K562 (cell line): Measurements from ENCODE around the gene TRABD2B. TPM values are rescaled to one million over a fixed set of nuclear protein-coding genes. Genes with fewer than 3 reads are reported as not detected.
A peak's percentile ranks its signal among the peaks of the same experiment; 100 is the strongest.

Experiments
- ATAC-seq: fragments of 200-7000 bp; cut with Tn5 transposase; 3 replicates; pipeline ENCODE4 v1.9.1; 2020; ENCODE audit warnings: moderate library complexity
- BruUV-seq: library from RNA; stranded (reverse); fragments of 400-500 nt; replicated peaks from 2 replicates; lab custom pipeline; 2021; lab: Mats Ljungman, UMichigan
- CTCF ChIA-PET: fragments of 300-600 bp; formaldehyde crosslinking; extraction: SDS; loops from one replicate; lab custom pipeline; 2021; ENCODE audit warnings: low intra/inter-chr PET ratio; lab: Yijun Ruan, JAX
- POLR2A ChIA-PET: fragments of 300-600, 350-650 bp; sonication (Branson Sonifier 250); formaldehyde crosslinking; extraction: SDS; loops from one replicate; lab custom pipeline; 2021; ENCODE audit warnings: antibody characterized with exemption, inconsistent platforms; lab: Yijun Ruan, JAX
- DNase-seq, 4 experiments: peaks; one replicate each; pipeline versions ENCODE4 v3.0.0 to v3.0.0-alpha.2; 2011 to 2018; ENCODE audit warnings: low spot score in 3 of 4, mixed read lengths in 3 of 4; ENCODE audit errors: extremely low read depth in 1 of 4
- FAIRE-seq: peaks from 2 replicates; lab custom pipeline; 2011; peaks lifted over from hg19 to GRCh38; lab: Jason Lieb, UNC
- H2AFZ ChIP-seq: 2 replicates; pipeline ENCODE4 v1.6.0; 2011; ENCODE audit warnings: low read depth, low read length, control low read depth, inconsistent platforms
- H3K27ac ChIP-seq: fragments of 200-600 bp; 3 replicates; pipeline ENCODE4 v1.8.0; 2011; ENCODE audit warnings: low read depth, mild to moderate bottlenecking, control low read depth, inconsistent platforms, low read length, moderate library complexity, mixed read lengths; ENCODE audit errors: extremely low read depth
- H3K27me3 ChIP-seq, 2 experiments: fragments of 300-600 bp in 1 of 2; 2 replicates in 1 of 2; 3 replicates in 1 of 2; pipeline versions ENCODE4 v1.6.0 to v1.8.0; 2011; ENCODE audit warnings: inconsistent platforms in 2 of 2, low read length in 2 of 2, mild to moderate bottlenecking in 1 of 2, mixed read lengths in 1 of 2, moderate library complexity in 1 of 2; ENCODE audit not compliant: control insufficient read depth in 2 of 2, insufficient read depth in 2 of 2
- H3K36me3 ChIP-seq: fragments of 300-600 bp; 3 replicates; pipeline ENCODE4 v1.8.0; 2011; ENCODE audit warnings: mild to moderate bottlenecking, low read length, inconsistent platforms; ENCODE audit not compliant: control insufficient read depth, insufficient read depth
- H3K4me1 ChIP-seq, 2 experiments: fragments of 200-600 bp in 1 of 2; replicated peaks in 1 of 2; 2 replicates in 1 of 2; 3 replicates in 1 of 2; pipeline versions ENCODE4 v1.5.1 to v1.8.0; 2011; ENCODE audit warnings: inconsistent platforms in 2 of 2, low read length in 2 of 2, mild to moderate bottlenecking in 1 of 2, mixed read lengths in 1 of 2, moderate library complexity in 1 of 2; ENCODE audit not compliant: control insufficient read depth in 2 of 2, insufficient read depth in 2 of 2
- H3K4me2 ChIP-seq: 2 replicates; pipeline ENCODE4 v1.6.1; 2011; ENCODE audit warnings: low read length, control low read depth, inconsistent platforms, mixed read lengths; ENCODE audit not compliant: insufficient read depth
- H3K4me3 ChIP-seq: fragments of 200-600 bp; sonication (generic), shearing (Covaris generic); 2 replicates; pipeline ENCODE4 v1.5.1; 2016; ENCODE audit warnings: control low read depth, inconsistent platforms
- H3K79me2 ChIP-seq: fragments of 200-600 bp; 3 replicates; pipeline ENCODE4 v1.8.0; 2011; ENCODE audit warnings: low read length, inconsistent platforms; ENCODE audit not compliant: control insufficient read depth, insufficient read depth
- H3K9ac ChIP-seq, 2 experiments: 2 replicates each; pipeline versions ENCODE4 v1.6.0 to v1.6.1; 2011; ENCODE audit warnings: low read depth in 2 of 2, low read length in 2 of 2, control low read depth in 1 of 2, inconsistent platforms in 1 of 2, mild to moderate bottlenecking in 1 of 2, mixed read lengths in 1 of 2; ENCODE audit not compliant: insufficient read depth in 1 of 2
- H3K9me1 ChIP-seq: one replicate; pipeline ENCODE4 v1.6.0; 2011; ENCODE audit warnings: inconsistent platforms, mild to moderate bottlenecking, low read length, moderate library complexity; ENCODE audit not compliant: control insufficient read depth, insufficient read depth
- H3K9me3 ChIP-seq: replicated peaks from 2 replicates; pipeline ENCODE4 v1.5.1; 2011; ENCODE audit warnings: low read depth, low read length, inconsistent platforms; ENCODE audit not compliant: control insufficient read depth, insufficient read depth
- H4K20me1 ChIP-seq: replicated peaks from 2 replicates; pipeline ENCODE4 v1.6.1; 2011; ENCODE audit warnings: low read length, inconsistent platforms, mixed read lengths; ENCODE audit not compliant: control insufficient read depth, insufficient read depth
- CEBPB ChIP-seq: fragments of 450-650 bp; IDR thresholded peaks from 2 replicates; pipeline ENCODE4 v1.6.1; 2016; ENCODE audit warnings: missing genetic modification characterization, missing compliant biosample characterization
- CEBPG ChIP-seq, 3 experiments: fragments of 200-800 bp in 1 of 3; sonication (Bioruptor generic) in 1 of 3; sonication (generic) in 1 of 3; formaldehyde crosslinking in 1 of 3; IDR thresholded peaks in 2 of 3; conservative IDR thresholded peaks in 1 of 3; 2 replicates each; pipeline versions ENCODE4 v1.6.1 to v1.8.0; 2016 to 2022; ENCODE audit warnings: missing compliant biosample characterization in 2 of 3, missing genetic modification characterization in 2 of 3, mild to moderate bottlenecking in 1 of 3, missing genetic modification reagents in 1 of 3
- E2F4 ChIP-seq: sonication (generic); formaldehyde crosslinking; IDR thresholded peaks from 2 replicates; pipeline ENCODE4 v1.8.0; 2022; ENCODE audit warnings: mild to moderate bottlenecking, low read depth, missing genetic modification reagents
- SMARCA4 ChIP-seq: fragments of 450-650 bp; IDR thresholded peaks from 2 replicates; pipeline ENCODE4 v1.6.1; 2016
- TAF9B ChIP-seq: fragments of 450-650 bp; IDR thresholded peaks from 2 replicates; pipeline ENCODE4 v1.6.1; 2018; ENCODE audit warnings: mild to moderate bottlenecking; ENCODE audit not compliant: partially characterized antibody
- TSC22D4 ChIP-seq: fragments of 450-650 bp; IDR thresholded peaks from 2 replicates; pipeline ENCODE4 v1.6.1; 2016; ENCODE audit warnings: missing genetic modification characterization, missing biosample characterization, control low read depth
- U2AF1 ChIP-seq: fragments of 200-400 bp; formaldehyde crosslinking; optimal IDR thresholded peaks from 2 replicates; pipeline ENCODE3; 2017; ENCODE audit warnings: mild to moderate bottlenecking, low read depth, low read length, moderate library complexity
- WHSC1 ChIP-seq: IDR thresholded peaks from one replicate; pipeline ENCODE4 v1.6.1; 2012; ENCODE audit warnings: low read length, control low read depth, inconsistent platforms
- ZNF23 ChIP-seq: fragments of 250-450 bp; sonication (Bioruptor Pico); IDR thresholded peaks from 2 replicates; pipeline ENCODE4 v1.4.0; 2020; ENCODE audit warnings: mild to moderate bottlenecking
- ZNF696 ChIP-seq: fragments of 250-450 bp; sonication (Bioruptor Pico); conservative IDR thresholded peaks from 2 replicates; pipeline ENCODE4 v1.4.0; 2020; ENCODE audit warnings: mild to moderate bottlenecking, moderate library complexity
- WGBS: fragments of 100-300 bp; shearing (Covaris generic); methylation state at CpG from one replicate; pipeline ENCODE4 v1.1.6; 2016; ENCODE audit warnings: low coverage, mixed read lengths; ENCODE audit not compliant: insufficient coverage; ENCODE audit errors: missing lambda C conversion rate; 5-methylcytosine and 5-hydroxymethylcytosine counted together
- in situ Hi-C: fragments of 300-500 bp; cut with MboI; formaldehyde crosslinking; loops from 4 replicates; pipeline ENCODE4 v1.15.0; 2018; ENCODE audit warnings: inconsistent platforms, mixed read lengths
- intact Hi-C: fragments of 100-400 bp; cut with micrococcal nuclease; formaldehyde crosslinking; loops from 2 replicates; pipeline ENCODE4 v1.14.2; 2022
- polyA plus RNA-seq, 8 experiments: library from polyadenylated mRNA; depleted of rRNA in 4 of 8; stranded (reverse) in 5 of 8; unstranded in 3 of 8; fragments of >200 nt; fragmentation: Nextera tagmentation in 2 of 8; fragmentation: Illumina TruSeq in 1 of 8; extraction: Ambion mirVana in 2 of 8; extraction: Trizol in 1 of 8; gene quantifications; 2 replicates each; pipeline versions ENCODE4 v1.2.1 to v1.2.3, GENCODE V29; 2011 to 2014; ENCODE audit warnings: inconsistent platforms in 1 of 8, missing spikeins in 1 of 8
- total RNA-seq, 7 experiments: library from RNA; depleted of rRNA in 6 of 7; stranded (reverse); fragments of >200 nt in 6 of 7; fragmentation: Illumina TruSeq in 2 of 7; extraction: Trizol in 2 of 7; gene quantifications; 2 replicates each; pipeline versions ENCODE4 v1.2.1 to v1.2.3, GENCODE V29; 2011 to 2021; ENCODE audit warnings: low replicate concordance in 1 of 7
- TF ChIP-seq, protein P1 (sequence below): fragments of 250-450 bp; sonication (Bioruptor Pico); IDR thresholded peaks from 2 replicates; pipeline ENCODE4 v1.5.0; 2022; ENCODE audit warnings: mild to moderate bottlenecking

Gene TRABD2B
- total and polyA plus RNA-seq, 9 of the 15 experiments (the other 6 are each of a cell fraction or from before 2014, with no cell fraction given): not detected

DNA sequence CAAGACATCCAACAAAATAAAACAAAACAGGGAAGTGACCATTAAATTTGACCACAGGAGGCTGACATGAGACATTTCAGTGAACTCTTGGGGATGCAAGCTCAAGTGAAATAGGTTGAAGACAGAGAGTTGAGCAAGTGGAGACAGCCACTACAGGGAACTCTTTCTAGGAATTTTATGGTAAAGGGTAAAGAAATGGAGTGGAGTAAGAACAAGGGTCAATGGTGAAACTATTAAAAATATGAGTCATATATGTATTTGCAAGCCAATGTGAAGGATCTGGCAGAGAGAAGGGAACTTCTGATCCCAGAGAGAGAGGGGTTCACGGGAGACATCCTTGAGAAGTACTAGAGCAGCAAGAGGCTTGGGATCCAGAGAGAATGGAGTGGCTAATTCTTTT is 9.1 kb upstream of the TRABD2B start:
- DNase-seq (no peak), FAIRE-seq (no peak), ATAC-seq (no peak)
- Histone ChIP-seq H4K20me1 (no peaks in the 10 kb centered on the region), H3K4me1 (peaks cover 0 to 4% of the 10 kb centered on the region in 2 experiments; a peak in 1 of 5 replicates), H3K27me3 (0 out of 5 replicates have a peak, but pooled peaks cover 0 to 4% of the 10 kb centered on the region in 2 experiments), H3K27ac (no peak overlapping the region), H3K36me3 (no peaks in the 10 kb centered on the region), H3K4me2 (no peak overlapping the region), H3K9me1 (no peaks in the 10 kb centered on the region), H2AFZ (no peak overlapping the region), H3K9ac (no peak overlapping the region), H3K9me3 (no peaks in the 10 kb centered on the region), H3K79me2 (no peaks in the 10 kb centered on the region), H3K4me3 (no peak overlapping the region)
- ChIA-PET POLR2A (no interaction called here), CTCF (no interaction called here)
- intact Hi-C loops (no loop called here), in situ Hi-C loops (no loop called here)
- no TSS peak for BruUV-seq
- 0% methylated on average over 1 of the region's 1 CpG for WGBS
- no peak for TF ChIP-seq TSC22D4 (tag)

DNA sequence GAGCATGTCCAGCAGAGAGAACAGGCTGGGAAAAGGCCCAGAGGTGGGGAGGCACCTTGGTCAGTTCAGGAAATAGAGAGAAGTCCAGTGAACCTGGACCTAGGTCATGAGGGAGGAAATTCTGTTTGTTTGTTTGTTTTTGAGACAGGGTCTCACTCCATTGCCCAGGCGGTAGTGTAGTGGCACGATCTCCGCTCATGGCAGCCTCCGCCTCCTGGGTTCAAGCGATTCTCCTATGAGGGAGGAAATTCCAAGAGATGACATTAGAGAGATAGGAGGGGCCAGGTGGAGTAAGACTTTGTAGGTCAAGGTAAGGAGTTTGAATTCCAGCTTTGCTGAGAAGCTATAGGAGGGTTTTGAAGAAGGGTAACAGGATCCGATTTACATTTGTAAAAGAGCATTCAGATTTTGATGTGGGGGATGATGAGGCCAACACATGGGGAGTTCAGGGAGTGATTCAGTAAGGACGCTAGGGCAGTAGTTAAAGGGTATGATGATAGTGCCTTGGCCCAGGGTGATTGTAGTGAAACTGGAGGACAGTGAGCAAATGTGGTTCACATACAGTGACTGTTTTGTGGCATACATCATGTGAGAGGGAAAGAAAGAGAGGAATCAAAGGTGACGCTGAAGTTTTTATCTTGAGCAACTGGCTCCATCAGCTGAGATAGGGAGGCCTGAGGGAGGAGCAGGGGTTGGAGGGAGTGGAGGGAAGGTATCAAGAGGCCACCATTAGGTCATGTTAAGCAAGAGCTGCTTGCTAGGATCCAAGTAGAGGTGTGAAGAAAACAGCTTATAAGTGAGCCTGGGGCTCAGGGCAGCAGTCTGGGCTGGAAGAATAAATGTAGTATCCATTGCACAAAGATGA is 8.3 kb upstream of the TRABD2B start:
- BruUV-seq: no TSS peak
- H4K20me1 ChIP-seq: no peaks in the 10 kb centered on the region
- H3K4me2 ChIP-seq: no peak overlapping the region
- no peaks in the 10 kb centered on the region for H3K36me3 ChIP-seq
- ChIA-PET CTCF (no interaction called here), POLR2A (no interaction called here)
- no peaks in the 10 kb centered on the region for H3K79me2 ChIP-seq
- H3K4me1 ChIP-seq: peaks cover 0 to 4% of the 10 kb centered on the region in 2 experiments; a peak in 1 of 5 replicates
- DNase-seq (no peak), FAIRE-seq (no peak), ATAC-seq (no peak)
- in situ Hi-C loops: no loop called here
- no peak overlapping the region for H2AFZ ChIP-seq
- H3K9me1 ChIP-seq: no peaks in the 10 kb centered on the region
- intact Hi-C loops: no loop called here
- H3K27ac ChIP-seq: no peak overlapping the region
- no peak overlapping the region for H3K9ac ChIP-seq
- H3K9me3 ChIP-seq: no peaks in the 10 kb centered on the region
- WGBS: under 1% methylated on average over 8 of the region's 8 CpGs
- H3K4me3 ChIP-seq: no peak overlapping the region
- peaks cover 0 to 9% of the 10 kb centered on the region in 2 experiments; a peak in 1 of 5 replicates for H3K27me3 ChIP-seq
- TF ChIP-seq SMARCA4 (no peak), CEBPG (CRISPR knock-in tag; IDR thresholded peaks at IDR 0.05) (no peak), CEBPG (tag; conservative IDR thresholded peaks at IDR 0.05 in 1 of 2, IDR thresholded peaks at IDR 0.05 in 1 of 2) (0 out of 4 replicates have a peak, but pooled peaks of 1 of the 2 experiments have one; percentile 26), ZNF696 (no peak), E2F4 (CRISPR knock-in tag) (no peak), CEBPB (tag) (0 out of 2 replicates have a peak, but pooled peaks have one; percentile 17), TAF9B (no peak), WHSC1 (no peak), ZNF23 (CRISPR knock-in tag) (no peak), U2AF1 (no peak)
- TF ChIP-seq, protein P1, sequence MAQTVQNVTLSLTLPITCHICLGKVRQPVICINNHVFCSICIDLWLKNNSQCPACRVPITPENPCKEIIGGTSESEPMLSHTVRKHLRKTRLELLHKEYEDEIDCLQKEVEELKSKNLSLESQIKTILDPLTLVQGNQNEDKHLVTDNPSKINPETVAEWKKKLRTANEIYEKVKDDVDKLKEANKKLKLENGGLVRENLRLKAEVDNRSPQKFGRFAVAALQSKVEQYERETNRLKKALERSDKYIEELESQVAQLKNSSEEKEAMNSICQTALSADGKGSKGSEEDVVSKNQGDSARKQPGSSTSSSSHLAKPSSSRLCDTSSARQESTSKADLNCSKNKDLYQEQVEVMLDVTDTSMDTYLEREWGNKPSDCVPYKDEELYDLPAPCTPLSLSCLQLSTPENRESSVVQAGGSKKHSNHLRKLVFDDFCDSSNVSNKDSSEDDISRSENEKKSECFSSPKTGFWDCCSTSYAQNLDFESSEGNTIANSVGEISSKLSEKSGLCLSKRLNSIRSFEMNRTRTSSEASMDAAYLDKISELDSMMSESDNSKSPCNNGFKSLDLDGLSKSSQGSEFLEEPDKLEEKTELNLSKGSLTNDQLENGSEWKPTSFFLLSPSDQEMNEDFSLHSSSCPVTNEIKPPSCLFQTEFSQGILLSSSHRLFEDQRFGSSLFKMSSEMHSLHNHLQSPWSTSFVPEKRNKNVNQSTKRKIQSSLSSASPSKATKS (CRISPR knock-in tag): no peak
